T follicular helper cell (primary cell): ENCODE measurements around the gene AMBRA1.

Experiments used
- DNase-seq: peaks from one replicate; pipeline ENCODE4 v3.0.0-alpha.2; 2020; ENCODE audit warnings: low read depth

AMBRA1 gene

GRCh38 chr11:46570790-46571398 lies 22.9 kb downstream of the AMBRA1 start:
- no peak for DNase-seq

GRCh38 chr11:46565232-46565840 lies 28.5 kb downstream of the AMBRA1 start:
- no peak for DNase-seq

GRCh38 chr11:46564459-46564858 lies 29.4 kb downstream of the AMBRA1 start:
- DNase-seq, result no peak

- DNase-seq, result no peak
Measured at GRCh38 chr11:46562527-46562926, 31.3 kb downstream of the AMBRA1 start.

- no peak for DNase-seq
Measured at GRCh38 chr11:46560300-46560991, 33.4 kb downstream of the AMBRA1 start.

- no peak for DNase-seq
Measured at GRCh38 chr11:46559815-46560214, 34.0 kb downstream of the AMBRA1 start.

- no peak for DNase-seq
Measured at GRCh38 chr11:46557684-46558151, 36.1 kb downstream of the AMBRA1 start.

- no peak for DNase-seq
Measured at GRCh38 chr11:46555267-46556054, 38.4 kb downstream of the AMBRA1 start.

- DNase-seq, result no peak
Measured at GRCh38 chr11:46554213-46555147, 39.3 kb downstream of the AMBRA1 start.

GRCh38 chr11:46553814-46554212 lies 40.0 kb downstream of the AMBRA1 start:
- no peak for DNase-seq

GRCh38 chr11:46551261-46551660 lies 42.6 kb downstream of the AMBRA1 start:
- no peak for DNase-seq

- no peak for DNase-seq
Measured at GRCh38 chr11:46547579-46547978, 46.2 kb downstream of the AMBRA1 start.

GRCh38 chr11:46543564-46543963 lies 50.3 kb downstream of the AMBRA1 start:
- no peak for DNase-seq

- no peak for DNase-seq
Measured at GRCh38 chr11:46541593-46542371, 52.0 kb downstream of the AMBRA1 start.

- no peak for DNase-seq
Measured at GRCh38 chr11:46540807-46541206, 53.0 kb downstream of the AMBRA1 start.

- peak; percentile 36 for DNase-seq
Measured at GRCh38 chr11:46537537-46538295, 56.1 kb downstream of the AMBRA1 start.

GRCh38 chr11:46537121-46537520 lies 56.7 kb downstream of the AMBRA1 start:
- no peak for DNase-seq

GRCh38 chr11:46535688-46536087 lies 58.1 kb downstream of the AMBRA1 start:
- no peak for DNase-seq

GRCh38 chr11:46534711-46535110 lies 59.1 kb downstream of the AMBRA1 start:
- no peak for DNase-seq
